ENCODE data around the gene MYBPH.

The MYBPH gene

DNA sequence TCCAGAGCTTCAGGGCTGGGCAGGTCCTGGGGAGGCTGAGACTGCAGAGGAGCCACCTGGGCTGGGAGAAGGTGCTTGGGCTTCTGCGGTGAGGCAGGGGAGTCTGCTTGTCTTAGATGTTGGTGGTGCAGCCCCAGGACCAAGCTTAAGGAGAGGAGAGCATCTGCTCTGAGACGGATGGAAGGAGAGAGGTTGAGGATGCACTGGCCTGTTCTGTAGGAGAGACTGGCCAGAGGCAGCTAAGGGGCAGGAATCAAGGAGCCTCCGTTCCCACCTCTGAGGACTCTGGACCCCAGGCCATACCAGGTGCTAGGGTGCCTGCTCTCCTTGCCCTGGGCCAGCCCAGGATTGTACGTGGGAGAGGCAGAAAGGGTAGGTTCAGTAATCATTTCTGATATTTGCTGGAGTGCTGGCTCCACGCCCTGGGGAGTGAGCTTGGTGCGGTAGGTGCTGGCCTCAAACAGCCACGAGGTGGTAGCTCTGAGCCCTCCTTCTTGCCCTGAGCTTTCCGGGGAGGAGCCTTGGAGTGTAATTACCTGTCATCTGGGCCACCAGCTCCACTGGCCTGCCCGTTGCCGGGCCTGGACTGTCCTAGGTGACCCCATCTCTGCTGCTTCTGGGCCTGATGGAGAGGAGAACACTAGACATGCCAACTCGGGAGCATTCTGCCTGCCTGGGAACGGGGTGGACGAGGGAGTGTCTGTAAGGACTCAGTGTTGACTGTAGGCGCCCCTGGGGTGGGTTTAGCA is 9.3 kb downstream of the MYBPH start:
- DNase-seq (ENCODE audit: low spot score): no peak

DNA sequence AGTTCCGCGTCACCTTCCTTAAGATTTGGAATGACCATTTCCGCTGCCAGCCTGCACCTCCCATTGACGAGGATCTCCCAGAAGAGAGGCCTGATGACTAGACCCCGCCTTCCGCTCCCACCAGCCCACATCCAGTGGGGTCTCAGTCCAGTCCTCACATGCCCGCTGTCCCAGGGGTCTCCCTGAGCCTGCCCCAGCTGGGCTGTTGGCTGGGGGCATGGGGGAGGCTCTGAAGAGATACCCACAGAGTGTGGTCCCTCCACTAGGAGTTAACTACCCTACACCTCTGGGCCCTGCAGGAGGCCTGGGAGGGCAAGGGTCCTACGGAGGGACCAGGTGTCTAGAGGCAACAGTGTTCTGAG is 9.8 kb downstream of the MYBPH start:
- DNase-seq (ENCODE audit: low spot score): no peak

- no peak for DNase-seq (ENCODE audit: low spot score)
Observed at GRCh38 chr1:203165101-203165799, 10.4 kb downstream of the MYBPH start.

- DNase-seq (ENCODE audit: low spot score): no peak
Observed at GRCh38 chr1:203163891-203164635, 11.6 kb downstream of the MYBPH start.

DNA sequence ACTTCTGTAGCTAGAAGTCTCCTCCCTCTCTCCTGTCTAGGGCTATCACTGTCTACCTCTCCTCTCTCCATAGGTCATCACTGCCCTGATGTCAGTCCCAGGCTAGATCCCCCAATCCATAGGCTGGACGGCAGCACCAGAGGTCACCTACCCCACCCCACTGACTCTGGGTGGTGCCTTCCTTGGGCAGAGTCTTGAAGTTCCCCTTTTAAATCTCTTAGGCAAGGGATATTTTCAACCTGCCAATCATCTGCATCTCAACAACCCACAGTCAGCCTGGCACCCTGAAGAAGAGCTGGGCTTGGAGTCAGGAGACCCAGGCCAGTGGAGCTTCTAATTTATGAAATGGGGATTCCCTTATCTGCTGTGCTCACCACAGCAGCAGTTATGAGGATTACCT is 13.2 kb downstream of the MYBPH start:
- no peak for DNase-seq (ENCODE audit: low spot score)

DNA sequence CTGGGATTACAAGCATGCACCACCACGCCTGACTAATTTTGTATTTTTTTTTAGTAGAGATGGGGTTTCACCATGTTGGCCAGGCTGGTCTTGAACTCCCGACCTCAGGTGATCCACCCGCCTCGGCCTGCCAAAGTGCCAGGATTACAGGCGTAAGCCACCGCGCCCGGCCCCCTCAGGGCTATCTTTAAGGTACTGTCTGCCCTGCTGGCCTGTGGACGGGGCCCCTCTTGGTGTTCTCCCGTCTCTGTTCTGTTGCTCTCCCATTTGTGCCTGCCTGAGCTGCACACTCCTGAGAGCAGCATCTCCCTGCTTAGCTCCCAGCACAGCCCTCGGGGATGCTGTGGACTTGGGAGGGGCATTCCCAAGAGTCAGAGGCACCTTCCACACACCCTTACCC is 13.9 kb downstream of the MYBPH start:
- no peak for DNase-seq (ENCODE audit: low spot score)

DNA sequence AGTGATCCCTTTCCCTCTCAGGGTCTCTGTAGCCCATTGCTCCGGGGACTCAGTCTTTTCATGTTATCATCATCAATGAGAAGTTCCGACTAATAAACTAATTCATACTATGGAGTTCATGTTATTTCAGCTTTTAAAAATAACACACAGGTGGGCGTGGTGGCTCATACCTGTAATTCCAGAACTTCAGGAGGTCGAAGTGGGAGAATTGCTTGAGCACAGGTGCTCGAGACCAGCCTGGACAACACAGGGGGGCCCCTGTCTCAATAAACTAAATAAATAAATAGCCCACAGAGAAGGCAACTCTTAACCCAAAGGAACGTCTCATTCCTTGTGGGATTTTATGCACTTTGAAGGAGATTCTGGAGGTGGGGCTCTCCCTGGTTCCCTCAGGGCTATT is 14.5 kb downstream of the MYBPH start:
- no peak for DNase-seq (ENCODE audit: low spot score)

DNA sequence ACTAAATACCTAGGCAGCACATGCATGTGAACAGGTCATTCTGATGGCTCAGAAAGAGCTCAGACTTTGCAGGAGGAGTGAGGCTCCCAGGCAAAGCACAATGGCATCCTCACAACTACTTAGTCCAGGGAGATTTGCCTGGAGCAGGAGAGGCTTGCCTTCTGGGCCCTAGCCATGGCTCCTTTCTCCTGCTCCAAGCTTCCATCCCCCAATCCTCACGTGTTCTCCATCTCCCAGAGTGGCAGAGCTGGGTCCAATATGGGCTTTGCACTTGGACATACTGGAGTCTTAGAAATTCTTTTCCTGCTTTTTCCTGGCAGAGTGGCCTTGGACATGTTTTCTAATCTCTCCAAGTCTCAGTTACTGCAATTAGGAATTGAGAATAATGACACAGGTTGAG is 15.8 kb downstream of the MYBPH start:
- no peak for DNase-seq (ENCODE audit: low spot score)

- no peak for DNase-seq (ENCODE audit: low spot score)
Observed at GRCh38 chr1:203158960-203159665, 16.5 kb downstream of the MYBPH start.

GRCh38 chr1:203158423-203158822 is 17.2 kb downstream of the MYBPH start:
- no peak for DNase-seq (ENCODE audit: low spot score)

- DNase-seq (ENCODE audit: low spot score): no peak
Observed at GRCh38 chr1:203156280-203156679, 19.3 kb downstream of the MYBPH start.

GRCh38 chr1:203153989-203154821 is 21.4 kb downstream of the MYBPH start:
- DNase-seq (ENCODE audit: low spot score): no peak

- no peak for DNase-seq (ENCODE audit: low spot score)
Observed at GRCh38 chr1:203153051-203153988, 22.3 kb downstream of the MYBPH start.

- DNase-seq (ENCODE audit: low spot score): no peak
Observed at GRCh38 chr1:203152158-203153034, 23.2 kb downstream of the MYBPH start.

DNA sequence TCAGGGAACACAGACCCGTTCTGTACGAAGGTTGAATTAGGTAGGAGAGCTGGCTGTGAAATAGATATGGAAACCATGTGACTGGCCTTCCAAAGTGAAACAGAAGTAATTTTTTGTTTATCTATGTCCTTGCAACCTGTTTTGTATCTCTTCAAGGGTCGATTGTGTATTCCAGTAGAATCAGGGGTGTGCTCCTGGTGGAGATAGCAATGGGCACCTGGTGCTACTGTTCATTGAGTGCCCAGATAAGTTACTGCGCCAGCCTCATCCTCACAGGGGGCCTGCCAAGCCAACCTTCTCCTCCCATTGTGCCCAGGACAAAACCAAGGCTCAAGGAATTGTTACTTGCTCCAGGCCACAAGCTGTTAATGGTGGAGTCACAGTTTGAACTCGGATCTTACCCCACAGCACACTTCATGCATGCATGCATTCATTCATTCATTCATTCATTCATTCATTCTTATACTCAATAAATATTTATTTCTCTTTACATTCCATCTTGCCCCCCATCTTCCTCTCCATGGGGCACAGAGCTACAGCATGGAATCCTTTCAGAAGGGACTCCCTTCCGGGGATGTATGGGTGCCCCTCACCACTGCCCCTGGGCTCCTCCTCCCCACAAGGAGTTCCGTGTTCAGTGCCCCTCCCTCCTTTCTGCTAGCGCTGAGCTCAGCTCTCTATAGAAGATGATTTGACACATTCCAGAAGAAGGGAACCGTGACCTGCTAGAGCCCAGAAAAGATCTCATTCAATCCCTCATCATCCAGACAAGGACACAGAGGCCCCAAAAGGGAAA is 24.1 kb downstream of the MYBPH start:
- no peak for DNase-seq (ENCODE audit: low spot score)

GRCh38 chr1:203150511-203151297 is 24.9 kb downstream of the MYBPH start:
- DNase-seq (ENCODE audit: low spot score): no peak

GRCh38 chr1:203149188-203149840 is 26.3 kb downstream of the MYBPH start:
- no peak for DNase-seq (ENCODE audit: low spot score)

Data from putamen (tissue), 1 donor.